ENCODE measurements around the gene MAST1.
"Not testable (repeated sequence)": the region's sequence is repeated elsewhere in the genome, so short reads cannot be mapped to it uniquely, and the experiment has no call there.

MAST1 gene

GRCh38 chr19:12838182-12838885 lies at the start of gene MAST1:
MAST1 (plus strand) TSS chr19:12838515; CDS start chr19:12838573, 58 bp downstream.
- DNase-seq (ENCODE audit: low read depth): no peak

- DNase-seq (ENCODE audit: low read depth): peak; percentile 54
Observed at GRCh38 chr19:12788682-12789097, 49.6 kb upstream of the MAST1 start.

- DNase-seq (ENCODE audit: low read depth): no peak
Observed at GRCh38 chr19:12789098-12789903, 49.0 kb upstream of the MAST1 start.

- DNase-seq (ENCODE audit: low read depth): peak; percentile 91
Observed at GRCh38 chr19:12789904-12790619, 48.3 kb upstream of the MAST1 start.

DNA sequence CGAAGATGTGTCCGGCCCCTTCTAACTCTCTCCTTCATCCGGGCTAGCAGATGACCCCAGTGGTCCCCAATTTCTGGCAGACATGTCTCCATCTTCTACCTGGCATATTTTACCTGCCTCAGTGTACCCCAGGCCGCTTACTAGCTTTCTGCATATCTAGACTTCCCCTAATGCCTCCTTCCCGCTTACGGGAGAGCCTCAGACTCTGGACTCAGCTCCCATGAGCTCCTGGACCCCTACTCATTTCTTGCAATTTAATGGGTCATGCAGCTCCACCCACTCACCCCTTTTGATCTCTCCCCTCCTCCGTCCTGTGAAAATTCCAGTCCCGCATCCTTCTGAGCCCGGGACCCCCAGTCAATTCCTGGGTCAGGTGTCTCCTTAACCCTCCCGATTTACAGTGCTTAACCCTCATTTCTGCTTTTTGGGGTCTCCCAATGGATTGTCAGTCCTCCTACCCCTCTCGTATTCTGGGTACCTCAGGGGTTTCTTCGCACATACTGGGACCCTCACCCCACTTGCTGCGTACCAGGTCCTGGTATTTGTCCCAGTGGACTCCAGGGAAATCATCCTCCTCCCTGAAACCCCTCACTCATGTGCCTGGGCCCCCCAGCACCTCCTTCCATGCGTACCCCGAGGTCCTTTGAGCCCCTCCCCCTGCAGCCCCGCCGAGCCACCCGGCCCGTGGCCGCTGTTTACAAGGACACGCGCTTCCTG lies 47.5 kb upstream of the MAST1 start:
- no peak for DNase-seq (ENCODE audit: low read depth)

- peak; percentile 95 for DNase-seq (ENCODE audit: low read depth)
Observed at GRCh38 chr19:12791345-12792050, 46.8 kb upstream of the MAST1 start, which contains the start of gene JUNB. JUNB (plus strand) TSS chr19:12791486; CDS start chr19:12791772, 286 bp downstream.

DNA sequence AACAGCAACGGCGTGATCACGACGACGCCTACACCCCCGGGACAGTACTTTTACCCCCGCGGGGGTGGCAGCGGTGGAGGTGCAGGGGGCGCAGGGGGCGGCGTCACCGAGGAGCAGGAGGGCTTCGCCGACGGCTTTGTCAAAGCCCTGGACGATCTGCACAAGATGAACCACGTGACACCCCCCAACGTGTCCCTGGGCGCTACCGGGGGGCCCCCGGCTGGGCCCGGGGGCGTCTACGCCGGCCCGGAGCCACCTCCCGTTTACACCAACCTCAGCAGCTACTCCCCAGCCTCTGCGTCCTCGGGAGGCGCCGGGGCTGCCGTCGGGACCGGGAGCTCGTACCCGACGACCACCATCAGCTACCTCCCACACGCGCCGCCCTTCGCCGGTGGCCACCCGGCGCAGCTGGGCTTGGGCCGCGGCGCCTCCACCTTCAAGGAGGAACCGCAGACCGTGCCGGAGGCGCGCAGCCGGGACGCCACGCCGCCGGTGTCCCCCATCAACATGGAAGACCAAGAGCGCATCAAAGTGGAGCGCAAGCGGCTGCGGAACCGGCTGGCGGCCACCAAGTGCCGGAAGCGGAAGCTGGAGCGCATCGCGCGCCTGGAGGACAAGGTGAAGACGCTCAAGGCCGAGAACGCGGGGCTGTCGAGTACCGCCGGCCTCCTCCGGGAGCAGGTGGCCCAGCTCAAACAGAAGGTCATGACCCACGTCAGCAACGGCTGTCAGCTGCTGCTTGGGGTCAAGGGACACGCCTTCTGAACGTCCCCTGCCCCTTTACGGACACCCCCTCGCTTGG lies 46.1 kb upstream of the MAST1 start:
- no peak for DNase-seq (ENCODE audit: low read depth)

DNA sequence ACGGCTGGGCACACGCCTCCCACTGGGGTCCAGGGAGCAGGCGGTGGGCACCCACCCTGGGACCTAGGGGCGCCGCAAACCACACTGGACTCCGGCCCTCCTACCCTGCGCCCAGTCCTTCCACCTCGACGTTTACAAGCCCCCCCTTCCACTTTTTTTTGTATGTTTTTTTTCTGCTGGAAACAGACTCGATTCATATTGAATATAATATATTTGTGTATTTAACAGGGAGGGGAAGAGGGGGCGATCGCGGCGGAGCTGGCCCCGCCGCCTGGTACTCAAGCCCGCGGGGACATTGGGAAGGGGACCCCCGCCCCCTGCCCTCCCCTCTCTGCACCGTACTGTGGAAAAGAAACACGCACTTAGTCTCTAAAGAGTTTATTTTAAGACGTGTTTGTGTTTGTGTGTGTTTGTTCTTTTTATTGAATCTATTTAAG lies 45.4 kb upstream of the MAST1 start:
- DNase-seq (ENCODE audit: low read depth): no peak

- peak; percentile 90 for DNase-seq (ENCODE audit: low read depth)
Observed at GRCh38 chr19:12793290-12794195, 44.8 kb upstream of the MAST1 start.

- DNase-seq (ENCODE audit: low read depth): no peak
Observed at GRCh38 chr19:12794196-12794941, 43.9 kb upstream of the MAST1 start.

DNA sequence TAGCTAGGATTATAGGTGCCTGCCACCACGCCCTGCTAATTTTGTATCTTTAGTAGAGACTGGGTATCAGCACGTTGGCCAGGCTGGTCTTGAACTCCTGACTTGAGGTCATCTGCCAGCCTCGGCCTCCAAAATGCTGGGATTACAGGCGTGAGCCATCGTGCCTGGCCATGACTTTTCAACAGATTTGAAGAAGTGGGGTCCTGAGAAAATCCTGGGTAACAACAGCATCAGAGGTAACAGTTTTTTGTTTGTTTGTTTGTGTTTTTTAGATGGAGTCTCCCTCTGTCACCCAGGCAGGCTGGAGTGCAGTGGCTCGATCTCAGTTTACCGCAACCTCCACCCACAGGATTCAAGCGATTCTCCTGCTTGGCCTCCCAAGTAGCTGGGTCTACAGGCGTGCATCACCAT lies 43.3 kb upstream of the MAST1 start:
- no peak for DNase-seq (ENCODE audit: low read depth)

DNA sequence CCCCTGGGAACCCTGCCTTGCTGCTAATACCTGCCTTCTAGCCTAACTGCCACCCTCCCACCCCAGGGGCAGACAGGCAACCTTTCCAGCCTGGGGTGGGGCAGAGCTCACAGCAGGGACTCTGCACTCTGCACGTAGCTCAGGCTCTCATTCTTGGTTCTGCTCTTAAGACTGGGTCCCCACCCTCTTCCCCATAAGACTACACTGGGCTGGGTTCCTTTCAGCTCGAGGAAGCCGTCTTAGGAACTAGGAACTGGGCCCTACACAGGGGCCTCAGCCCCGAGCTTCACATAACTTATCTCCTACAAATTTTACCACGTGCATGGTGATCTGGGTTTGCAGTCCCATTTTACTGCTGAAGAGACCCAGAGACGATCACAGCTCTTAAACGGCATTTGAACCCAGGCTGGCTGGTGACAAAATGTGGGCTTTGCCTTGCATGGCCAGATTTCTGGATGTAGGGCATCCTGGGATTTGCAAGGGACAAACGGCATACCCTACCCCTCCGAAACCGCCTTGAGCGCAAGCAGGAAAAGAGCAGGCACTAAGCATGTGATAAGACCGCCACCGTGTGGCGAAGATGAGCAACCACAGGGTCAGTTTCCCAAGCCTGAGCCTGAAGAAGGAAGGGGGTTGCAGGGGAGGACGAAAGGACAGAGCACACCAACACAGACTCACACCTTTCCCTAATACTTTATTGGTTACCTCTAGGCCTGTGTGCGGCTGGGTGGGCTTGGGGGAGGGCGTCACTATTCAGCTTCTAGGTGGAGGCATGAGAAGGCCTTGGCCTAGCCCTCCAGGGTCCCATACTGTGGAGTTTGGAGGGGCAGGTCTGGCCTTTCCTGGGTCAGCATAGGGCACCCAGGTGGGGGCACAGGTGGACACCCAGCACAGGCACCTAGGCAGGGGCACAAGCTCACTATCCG lies 41.9 kb upstream of the MAST1 start:
- no peak for DNase-seq (ENCODE audit: low read depth)

DNA sequence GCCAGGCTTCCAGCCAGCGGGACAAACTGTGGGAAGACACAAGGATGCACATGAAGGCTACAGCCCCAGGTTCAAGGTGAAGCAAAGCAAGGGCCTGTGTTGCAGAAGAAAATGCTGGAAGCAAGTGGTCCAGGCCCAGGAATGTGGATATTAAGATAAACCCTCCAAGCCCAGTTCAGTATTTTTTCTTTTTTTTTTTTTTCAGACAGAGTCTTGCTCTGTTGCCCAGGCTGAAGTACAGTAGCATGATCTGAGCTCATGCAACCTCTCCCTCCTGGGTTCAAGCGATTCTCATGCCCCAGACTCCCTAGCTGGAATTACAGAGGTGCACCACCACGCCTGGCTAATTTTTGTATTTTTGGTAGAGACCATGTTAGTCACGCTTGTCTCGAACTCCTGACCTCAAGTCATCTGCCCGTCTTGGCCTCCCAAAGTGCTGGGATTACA lies 41.2 kb upstream of the MAST1 start:
- no peak for DNase-seq (ENCODE audit: low read depth)

- not testable (repeated sequence) for DNase-seq (ENCODE audit: low read depth)
Observed at GRCh38 chr19:12797607-12798006, 40.7 kb upstream of the MAST1 start.

DNA sequence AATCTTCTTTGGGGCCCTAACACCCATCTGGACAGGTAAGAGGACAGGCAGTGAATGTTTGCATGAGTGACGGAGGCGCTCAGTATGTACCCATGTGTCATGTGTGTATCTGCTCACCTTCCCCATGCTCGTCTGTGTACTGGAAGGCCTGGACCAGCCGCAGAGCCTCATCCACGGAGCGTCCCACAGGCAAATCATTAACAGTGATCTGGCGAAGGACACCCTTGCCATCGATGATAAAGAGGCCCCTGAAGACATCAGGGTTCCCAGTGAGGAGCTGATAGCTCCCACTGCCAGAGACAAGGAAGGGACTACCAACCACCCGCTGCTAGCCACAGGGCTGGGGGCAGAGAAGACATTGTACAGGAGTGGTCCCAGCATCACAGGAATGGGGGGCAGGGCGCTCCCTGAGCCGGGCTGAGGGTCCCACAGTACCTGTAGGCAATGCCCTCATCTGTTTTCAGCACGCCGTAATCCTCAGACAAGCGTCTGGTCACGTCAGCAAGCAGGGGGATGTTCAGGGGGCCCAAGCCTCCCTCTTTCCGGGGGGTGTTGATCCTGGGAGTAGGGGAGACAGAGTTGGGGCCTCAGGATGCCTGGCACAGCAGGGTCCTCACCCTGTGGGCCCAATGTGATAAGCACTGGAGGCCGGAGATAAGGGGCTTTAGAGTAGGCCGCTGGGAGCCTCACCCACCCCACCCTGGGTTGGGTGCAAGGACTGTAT lies 38.4 kb upstream of the MAST1 start:
- DNase-seq (ENCODE audit: low read depth): no peak

- no peak for DNase-seq (ENCODE audit: low read depth)
Observed at GRCh38 chr19:12800466-12800770, 37.9 kb upstream of the MAST1 start.

- DNase-seq (ENCODE audit: low read depth): no peak
Observed at GRCh38 chr19:12800923-12801465, 37.3 kb upstream of the MAST1 start.

All from GM04504 (cell line).